ENCODE results near the gene BCDIN3D. TPM values are rescaled to one million over a fixed set of nuclear protein-coding genes. Genes with fewer than 3 reads are reported as not detected.

BCDIN3D gene
- total and polyA plus RNA-seq, 8 donors: 2.0 to 4.8 (median 2.9) TPM

DNA sequence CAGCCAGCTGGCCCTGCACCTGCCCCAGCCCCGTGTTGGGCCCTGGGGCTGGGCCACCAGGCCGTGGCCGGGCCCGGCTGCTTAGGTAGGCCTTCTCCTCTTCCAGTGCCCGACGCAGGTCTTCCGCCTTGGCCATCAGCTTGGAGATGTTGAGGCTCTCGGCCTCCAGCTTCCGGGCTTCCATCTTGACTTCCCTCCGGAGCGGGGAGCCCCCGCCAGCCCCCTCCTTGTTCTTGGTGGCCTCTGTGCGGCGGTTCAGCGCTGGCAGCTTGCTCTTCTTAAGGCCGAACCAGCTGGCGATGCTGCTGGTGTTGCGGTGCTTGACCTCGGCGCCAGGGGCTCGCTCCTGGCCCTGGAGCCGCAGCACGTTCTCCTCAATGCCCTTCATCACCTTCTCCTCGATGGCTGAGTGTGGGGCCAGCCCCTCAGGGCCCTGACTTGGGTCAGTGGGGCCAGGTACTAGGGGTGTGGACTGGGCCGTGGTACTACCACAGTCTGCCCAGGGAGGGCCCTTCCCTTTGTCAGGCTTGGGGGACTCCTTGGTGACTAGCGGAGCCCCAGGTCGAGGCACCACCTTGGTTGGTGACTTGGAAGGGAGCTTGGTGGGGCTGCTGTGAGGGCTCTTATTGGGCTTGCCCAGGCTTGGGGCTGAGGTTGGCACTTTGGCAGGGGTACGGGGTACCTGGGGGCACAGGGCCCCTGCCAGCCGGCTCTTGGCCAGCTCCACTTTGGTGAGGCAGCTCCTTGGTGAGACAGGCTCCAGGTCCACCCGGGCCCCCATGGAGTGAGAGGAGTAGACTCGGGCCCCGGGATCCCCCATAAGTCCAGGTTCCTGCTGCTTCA lies 47.9 kb downstream of the BCDIN3D start:
- FAIRE-seq (no peak), DNase-seq (peak in 1 of 6 donors; percentile 60), ATAC-seq (peak in 1 of 4 donors; percentile 9)
- H3K27ac ChIP-seq: no peak overlapping the region
- no peaks in the 10 kb centered on the region for H3K9me3 ChIP-seq
- no peaks in the 10 kb centered on the region for H3K4me1 ChIP-seq
- no peak overlapping the region for H3K4me3 ChIP-seq
- intact Hi-C loops (cut with DNase I): no loop called here
- H3K36me3 ChIP-seq: no peaks in the 10 kb centered on the region
- TF ChIP-seq, protein P1, sequence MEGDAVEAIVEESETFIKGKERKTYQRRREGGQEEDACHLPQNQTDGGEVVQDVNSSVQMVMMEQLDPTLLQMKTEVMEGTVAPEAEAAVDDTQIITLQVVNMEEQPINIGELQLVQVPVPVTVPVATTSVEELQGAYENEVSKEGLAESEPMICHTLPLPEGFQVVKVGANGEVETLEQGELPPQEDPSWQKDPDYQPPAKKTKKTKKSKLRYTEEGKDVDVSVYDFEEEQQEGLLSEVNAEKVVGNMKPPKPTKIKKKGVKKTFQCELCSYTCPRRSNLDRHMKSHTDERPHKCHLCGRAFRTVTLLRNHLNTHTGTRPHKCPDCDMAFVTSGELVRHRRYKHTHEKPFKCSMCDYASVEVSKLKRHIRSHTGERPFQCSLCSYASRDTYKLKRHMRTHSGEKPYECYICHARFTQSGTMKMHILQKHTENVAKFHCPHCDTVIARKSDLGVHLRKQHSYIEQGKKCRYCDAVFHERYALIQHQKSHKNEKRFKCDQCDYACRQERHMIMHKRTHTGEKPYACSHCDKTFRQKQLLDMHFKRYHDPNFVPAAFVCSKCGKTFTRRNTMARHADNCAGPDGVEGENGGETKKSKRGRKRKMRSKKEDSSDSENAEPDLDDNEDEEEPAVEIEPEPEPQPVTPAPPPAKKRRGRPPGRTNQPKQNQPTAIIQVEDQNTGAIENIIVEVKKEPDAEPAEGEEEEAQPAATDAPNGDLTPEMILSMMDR (IDR thresholded peaks at IDR 0.05): no peak
- H3K27me3 ChIP-seq: no peaks in the 10 kb centered on the region
- 90 to 93% methylated on average over 31 to 32 of the region's 32 CpGs for WGBS, 2 donors

DNA sequence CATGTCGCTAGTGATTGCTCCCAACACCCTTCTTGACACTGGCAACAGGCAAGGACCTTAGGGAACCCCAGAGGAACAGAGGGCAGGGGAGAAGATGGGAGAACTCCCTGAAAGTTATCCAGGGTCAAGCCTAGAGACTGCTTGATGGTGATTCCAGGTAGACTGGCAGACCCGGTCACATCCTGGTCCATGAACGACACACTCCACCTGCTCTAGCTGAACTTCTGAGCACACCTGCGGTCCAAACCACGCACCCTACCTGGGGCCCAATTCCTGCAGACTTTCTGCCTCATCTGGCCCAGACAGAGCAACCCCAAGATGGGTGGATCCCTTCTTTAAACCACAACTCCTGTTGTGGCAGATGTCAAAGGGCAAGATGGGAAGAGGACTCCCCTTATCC lies 48.9 kb downstream of the BCDIN3D start:
- H3K9me3 ChIP-seq: no peaks in the 10 kb centered on the region
- H3K4me3 ChIP-seq: no peak overlapping the region
- intact Hi-C loops (cut with DNase I): no loop called here
- TF ChIP-seq, protein P1 (IDR thresholded peaks at IDR 0.05): no peak
- H3K27ac ChIP-seq: no peak overlapping the region
- no peaks in the 10 kb centered on the region for H3K4me1 ChIP-seq
- FAIRE-seq (no peak), ATAC-seq (no peak), DNase-seq (no peak)
- 93 to 97% methylated on average over 5 of the region's 5 CpGs for WGBS, 2 donors
- H3K36me3 ChIP-seq: no peaks in the 10 kb centered on the region
- H3K27me3 ChIP-seq: no peaks in the 10 kb centered on the region

DNA sequence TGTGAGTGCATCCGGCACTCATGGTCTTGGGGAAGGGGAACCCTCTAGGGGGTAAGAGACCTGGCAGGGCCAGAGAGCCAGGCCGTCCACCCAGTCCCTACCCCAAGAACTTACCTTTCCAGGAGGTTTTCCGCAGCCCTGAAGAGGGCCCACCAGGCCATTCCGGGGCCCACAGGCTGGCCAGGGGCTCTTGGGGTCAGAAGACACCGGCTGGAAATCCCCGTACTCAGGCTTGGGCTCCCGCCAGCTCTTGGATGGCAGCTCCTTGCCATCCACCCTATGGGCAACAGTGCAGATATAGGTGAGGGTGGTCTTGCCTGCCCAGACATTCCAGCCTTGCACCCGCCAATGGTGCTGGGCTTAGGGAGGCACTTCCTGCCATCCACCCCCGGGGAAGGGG lies 49.3 kb downstream of the BCDIN3D start:
- H3K36me3 ChIP-seq: no peaks in the 10 kb centered on the region
- no peaks in the 10 kb centered on the region for H3K9me3 ChIP-seq
- no peak overlapping the region for H3K4me3 ChIP-seq
- intact Hi-C loops (cut with DNase I): no loop called here
- DNase-seq (no peak), FAIRE-seq (no peak), ATAC-seq (no peak)
- TF ChIP-seq, protein P1 (IDR thresholded peaks at IDR 0.05): no peak
- H3K27ac ChIP-seq: no peak overlapping the region
- H3K27me3 ChIP-seq: no peaks in the 10 kb centered on the region
- H3K4me1 ChIP-seq: no peaks in the 10 kb centered on the region
- WGBS, 2 donors: 87 to 89% methylated on average over 9 of the region's 9 CpGs

DNA sequence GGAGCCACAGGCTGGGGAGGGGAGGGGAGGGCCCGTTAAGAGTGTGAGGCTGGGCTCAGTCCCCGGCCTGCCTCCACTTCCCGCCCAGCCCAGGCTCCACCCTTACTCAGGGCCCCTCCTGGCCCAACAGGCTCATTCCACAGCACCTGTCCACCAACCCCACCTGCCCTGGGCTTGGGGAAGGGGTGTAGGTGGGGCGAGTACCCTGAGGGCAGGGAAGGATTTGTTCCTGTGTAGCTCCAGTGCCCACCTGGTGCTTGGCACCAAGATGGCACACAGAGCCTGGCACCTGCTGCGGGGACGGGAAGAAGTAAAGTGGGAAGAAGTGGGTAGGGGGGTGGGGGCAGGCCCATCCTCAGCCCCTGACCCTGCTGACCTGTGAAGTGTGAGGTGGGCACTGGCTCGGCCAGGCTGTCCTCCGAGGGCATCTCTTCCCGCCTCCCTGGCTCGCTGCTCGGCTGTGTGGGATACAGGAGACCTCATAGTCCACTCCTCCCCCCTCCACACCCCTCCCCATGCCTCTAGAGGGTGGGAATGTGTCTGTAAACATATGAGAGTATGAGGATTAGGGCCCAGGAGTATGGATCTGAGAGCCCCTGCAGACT lies 49.8 kb downstream of the BCDIN3D start:
- no peak overlapping the region for H3K4me3 ChIP-seq
- no peaks in the 10 kb centered on the region for H3K27me3 ChIP-seq
- H3K4me1 ChIP-seq: no peaks in the 10 kb centered on the region
- TF ChIP-seq, protein P1 (IDR thresholded peaks at IDR 0.05): no peak
- no peak overlapping the region for H3K27ac ChIP-seq
- intact Hi-C loops (cut with DNase I): no loop called here
- H3K36me3 ChIP-seq: no peaks in the 10 kb centered on the region
- DNase-seq: peak in 1 of 6 donors; percentile 54
- no peak for ATAC-seq
- 87 to 92% methylated on average over 11 of the region's 11 CpGs for WGBS, 2 donors
- H3K9me3 ChIP-seq: no peaks in the 10 kb centered on the region
- FAIRE-seq: no peak

All from pancreas (tissue), 10 donors.